C4-2B (cell line): ENCODE data around the gene CCL27.

Experiments used
- CTCF ChIP-seq: fragments of 450-650 bp; conservative IDR thresholded peaks from 2 replicates; pipeline ENCODE4 v1.5.1; 2017; ENCODE audit warnings: mild to moderate bottlenecking
- ZFX ChIP-seq: fragments of 450-650 bp; IDR thresholded peaks from 2 replicates; pipeline ENCODE4 v1.6.1; 2017

GRCh38 chr9:34629491-34629808 is 33.0 kb downstream of the CCL27 start:
- TF ChIP-seq CTCF = no peak
- TF ChIP-seq ZFX = no peak
